ENCODE results near the gene NACC1. TPM values are rescaled to one million over a fixed set of nuclear protein-coding genes. Genes with fewer than 3 reads are reported as not detected.

The NACC1 gene
- total RNA-seq, 1 experiment from 2014 or later = 133 TPM

DNA sequence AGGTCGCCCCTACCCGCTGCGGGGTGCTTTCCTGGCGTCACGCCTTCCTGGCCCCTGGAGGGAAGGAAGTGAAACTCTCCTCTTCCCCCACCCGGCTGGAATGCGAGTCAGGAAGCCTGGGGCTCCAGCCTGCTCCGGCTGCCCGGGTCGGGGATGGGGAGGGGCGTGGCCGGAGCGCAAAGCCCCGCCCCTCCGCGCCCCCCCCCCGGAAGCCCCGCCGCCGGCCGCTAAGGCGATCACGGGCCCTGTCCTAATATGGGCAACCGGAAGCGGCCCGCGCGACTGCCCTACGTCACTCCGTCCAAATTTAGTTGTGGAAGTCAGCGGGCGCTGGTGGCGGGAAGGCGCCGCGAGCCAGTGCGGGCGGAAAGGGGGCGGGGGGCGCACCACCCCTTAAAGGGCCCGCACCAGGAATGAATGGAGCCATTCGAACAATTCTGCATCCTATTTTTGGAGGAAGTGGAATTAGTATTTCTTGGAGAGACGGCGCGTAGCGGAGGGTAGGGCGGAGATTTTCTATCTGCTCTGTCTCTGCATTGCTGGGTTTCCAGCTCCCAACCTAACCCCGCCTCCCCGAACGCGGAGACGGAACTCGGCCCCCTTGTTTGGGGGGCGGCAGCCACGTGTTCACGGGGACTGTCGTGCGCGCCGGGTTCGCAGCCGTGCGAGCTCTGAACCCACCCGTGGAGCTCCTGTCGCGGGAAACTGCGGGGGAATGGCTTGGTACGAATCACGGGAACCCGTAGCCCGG is 33.7 kb downstream of the NACC1 start:
- Histone ChIP-seq H3K27ac (peak overlapping the region; percentile 98), H3F3A (ENCODE audit: insufficient read depth, low read depth) (peaks cover 43% of the 10 kb centered on the region), H3K9me2 (ENCODE audit: insufficient read depth) (no peaks in the 10 kb centered on the region), H3K9me3 (ENCODE audit: insufficient read depth, low read depth) (no peaks in the 10 kb centered on the region), H3K4me1 (replicated peaks; ENCODE audit: insufficient read depth) (peaks cover 32% of the 10 kb centered on the region), H4K20me1 (ENCODE audit: insufficient read depth) (peaks cover 18% of the 10 kb centered on the region), H3K4me3 (peak overlapping the region; percentile 99), H3K4me2 (peak overlapping the region; percentile 99), H3K27me3 (ENCODE audit: insufficient read depth, low read depth) (no peaks in the 10 kb centered on the region), H3K79me2 (ENCODE audit: low read depth) (peaks cover 73% of the 10 kb centered on the region), H3K36me3 (ENCODE audit: low read depth) (peaks cover 15% of the 10 kb centered on the region), H2AFZ (no peak overlapping the region; the same call in 1 of the 2 replicates)
- CTCF ChIA-PET = interaction anchor here (0.6 kb wide), 1 partner anchor 1594 kb away, joined by 6 read pairs; no protein-coding TSS in a partner anchor
- intact Hi-C loops (cut with micrococcal nuclease; ENCODE audit: unreplicated experiment) = loop anchor here (1.0 to 5.0 kb wide), 3 partner anchors 33 to 701 kb away; partner anchors contain the start of genes HOOK2 and NACC1
- peak; percentile 95 to 97 for DNase-seq
- POLR2A ChIA-PET (ENCODE audit: unreplicated experiment) = interaction anchor here (0.5 to 1.7 kb wide), 5 partner anchors 10 to 34 kb away, joined by 3 to 17 read pairs (median 5); no protein-coding TSS in a partner anchor
- TF ChIP-seq, protein P1, sequence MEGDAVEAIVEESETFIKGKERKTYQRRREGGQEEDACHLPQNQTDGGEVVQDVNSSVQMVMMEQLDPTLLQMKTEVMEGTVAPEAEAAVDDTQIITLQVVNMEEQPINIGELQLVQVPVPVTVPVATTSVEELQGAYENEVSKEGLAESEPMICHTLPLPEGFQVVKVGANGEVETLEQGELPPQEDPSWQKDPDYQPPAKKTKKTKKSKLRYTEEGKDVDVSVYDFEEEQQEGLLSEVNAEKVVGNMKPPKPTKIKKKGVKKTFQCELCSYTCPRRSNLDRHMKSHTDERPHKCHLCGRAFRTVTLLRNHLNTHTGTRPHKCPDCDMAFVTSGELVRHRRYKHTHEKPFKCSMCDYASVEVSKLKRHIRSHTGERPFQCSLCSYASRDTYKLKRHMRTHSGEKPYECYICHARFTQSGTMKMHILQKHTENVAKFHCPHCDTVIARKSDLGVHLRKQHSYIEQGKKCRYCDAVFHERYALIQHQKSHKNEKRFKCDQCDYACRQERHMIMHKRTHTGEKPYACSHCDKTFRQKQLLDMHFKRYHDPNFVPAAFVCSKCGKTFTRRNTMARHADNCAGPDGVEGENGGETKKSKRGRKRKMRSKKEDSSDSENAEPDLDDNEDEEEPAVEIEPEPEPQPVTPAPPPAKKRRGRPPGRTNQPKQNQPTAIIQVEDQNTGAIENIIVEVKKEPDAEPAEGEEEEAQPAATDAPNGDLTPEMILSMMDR (conservative IDR thresholded peaks at IDR 0.05) = no peak
- TF ChIP-seq EZH2 (IDR thresholded peaks at IDR 0.05; ENCODE audit: low read depth) = no peak
- no TSS peak for BruUV-seq (replicated peaks)

GRCh38 chr19:13152356-13152973 is 34.4 kb downstream of the NACC1 start:
- BruUV-seq (replicated peaks) = TSS peak; percentile 11
- intact Hi-C loops (cut with micrococcal nuclease; ENCODE audit: unreplicated experiment) = loop anchor here (5.0 kb wide), 2 partner anchors 375 to 700 kb away; partner anchors contain the start of gene HOOK2
- peaks cover 25% of the 10 kb centered on the region for H3K4me1 ChIP-seq (replicated peaks; ENCODE audit: insufficient read depth)

More at GRCh38 chr19:13152356-13152973, 34.4 kb downstream of the NACC1 start:
- ChIA-PET POLR2A (ENCODE audit: unreplicated experiment) (interaction anchor here (0.5 to 1.7 kb wide), 5 partner anchors 10 to 35 kb away, joined by 3 to 17 read pairs (median 5); no protein-coding TSS in a partner anchor), CTCF (interaction anchor here (0.6 kb wide), 1 partner anchor 1594 kb away, joined by 6 read pairs; no protein-coding TSS in a partner anchor)
- peaks cover 15% of the 10 kb centered on the region for H3K36me3 ChIP-seq (ENCODE audit: low read depth)
- H3K27ac ChIP-seq = peak overlapping the region; percentile 98
- peaks cover 47% of the 10 kb centered on the region for H3F3A ChIP-seq (ENCODE audit: insufficient read depth, low read depth)
- no peaks in the 10 kb centered on the region for H3K9me3 ChIP-seq (ENCODE audit: insufficient read depth, low read depth)
- no peak overlapping the region; the same call in 1 of the 2 replicates for H2AFZ ChIP-seq
- peaks cover 18% of the 10 kb centered on the region for H4K20me1 ChIP-seq (ENCODE audit: insufficient read depth)
- H3K27me3 ChIP-seq (ENCODE audit: insufficient read depth, low read depth) = no peaks in the 10 kb centered on the region
- H3K4me2 ChIP-seq = peak overlapping the region; percentile 99
- H3K9me2 ChIP-seq (ENCODE audit: insufficient read depth) = no peaks in the 10 kb centered on the region
- no peak for DNase-seq
- peaks cover 71% of the 10 kb centered on the region for H3K79me2 ChIP-seq (ENCODE audit: low read depth)
- no peak for TF ChIP-seq EZH2 (IDR thresholded peaks at IDR 0.05; ENCODE audit: low read depth)
- TF ChIP-seq, protein P1 (conservative IDR thresholded peaks at IDR 0.05) = no peak
- peak overlapping the region; percentile 99 for H3K4me3 ChIP-seq
